Mammary epithelial cell (primary cell): ENCODE data around the gene MFAP1.

Experiments used
- CTCF ChIP-seq, 2 donors: IDR thresholded peaks in 1 of 2; conservative IDR thresholded peaks in 1 of 2; 2 replicates each; pipeline ENCODE4 v1.5.1; 2011 to 2012; ENCODE audit warnings: inconsistent platforms in 2 of 2, low read length in 2 of 2, mild to moderate bottlenecking in 2 of 2, control low read depth in 1 of 2, low read depth in 1 of 2; ENCODE audit not compliant: insufficient read depth in 1 of 2; ENCODE audit errors: extremely low read depth in 1 of 2
- EZH2 ChIP-seq: IDR thresholded peaks from 2 replicates; pipeline ENCODE4 v1.6.1; 2012; ENCODE audit warnings: low read length, inconsistent platforms, borderline replicate concordance

- no peak for TF ChIP-seq CTCF (conservative IDR thresholded peaks at IDR 0.05 in 1 of 2, IDR thresholded peaks at IDR 0.05 in 1 of 2; ENCODE audit: extremely low read depth in 1 of 2, insufficient read depth in 1 of 2, low read depth in 1 of 2, low read length in 2 of 2)
- TF ChIP-seq EZH2 = no peak
Observed at GRCh38 chr15:43796566-43796965, 27.9 kb downstream of the MFAP1 start.
